DND-41 (cell line): ENCODE measurements around the gene PDE7B.

Source experiments
- ATAC-seq: fragments of 200-7000 bp; cut with Tn5 transposase; 3 replicates; pipeline ENCODE4 v1.9.1; 2021; ENCODE audit warnings: low read depth; ENCODE audit not compliant: insufficient read depth
- DNase-seq: peaks from one replicate; pipeline ENCODE4 v3.0.0-alpha.2; 2020
- H2AFZ ChIP-seq: 2 replicates; pipeline ENCODE4 v1.6.0; 2012; ENCODE audit warnings: low read depth, low read length
- H3K27ac ChIP-seq: 2 replicates; pipeline ENCODE4 v1.5.1; 2012; ENCODE audit warnings: low read length, inconsistent platforms
- H3K27me3 ChIP-seq: fragments of 200-600 bp; sonication (generic); 2 replicates; pipeline ENCODE4 v1.6.0; 2012; ENCODE audit warnings: low read length, mild to moderate bottlenecking, inconsistent platforms; ENCODE audit not compliant: insufficient read depth, poor library complexity
- H3K36me3 ChIP-seq: 2 replicates; pipeline ENCODE4 v1.5.1; 2012; ENCODE audit warnings: low read length, inconsistent platforms; ENCODE audit not compliant: insufficient read depth
- H3K4me1 ChIP-seq: 2 replicates; pipeline ENCODE4 v1.5.1; 2012; ENCODE audit warnings: mild to moderate bottlenecking, low read length; ENCODE audit not compliant: insufficient read depth
- H3K4me2 ChIP-seq: 2 replicates; pipeline ENCODE4 v1.6.0; 2012; ENCODE audit warnings: mild to moderate bottlenecking, moderate library complexity, low read length, inconsistent platforms; ENCODE audit not compliant: insufficient read depth
- H3K4me3 ChIP-seq, 2 experiments: fragments of 200-600 bp in 1 of 2; shearing (Covaris generic) in 1 of 2; 2 replicates each; pipeline ENCODE4 v1.5.1; 2012 to 2016; ENCODE audit warnings: inconsistent platforms in 2 of 2, low read length in 2 of 2, mild to moderate bottlenecking in 2 of 2, low read depth in 1 of 2, moderate library complexity in 1 of 2
- H3K79me2 ChIP-seq: 2 replicates; pipeline ENCODE4 v1.6.0; 2012; ENCODE audit warnings: low read length, inconsistent platforms; ENCODE audit not compliant: insufficient read depth
- H3K9ac ChIP-seq: 2 replicates; pipeline ENCODE4 v1.6.0; 2012; ENCODE audit warnings: low read depth, mild to moderate bottlenecking, inconsistent platforms, low read length, moderate library complexity
- H3K9me3 ChIP-seq: 2 replicates; pipeline ENCODE4 v1.5.1; 2012; ENCODE audit warnings: low read length, moderate library complexity, mild to moderate bottlenecking, inconsistent platforms; ENCODE audit not compliant: insufficient read depth, severe bottlenecking
- H4K20me1 ChIP-seq: 2 replicates; pipeline ENCODE4 v1.6.0; 2012; ENCODE audit warnings: low read length; ENCODE audit not compliant: insufficient read depth
- EZH2 ChIP-seq: IDR thresholded peaks from 3 replicates; pipeline ENCODE4 v1.6.1; 2012; ENCODE audit warnings: borderline replicate concordance, low read depth, mild to moderate bottlenecking, moderate library complexity, low read length, inconsistent platforms; ENCODE audit not compliant: severe bottlenecking
- TF ChIP-seq, protein P1 (sequence below): IDR thresholded peaks from 2 replicates; pipeline ENCODE4 v1.5.1; 2012; ENCODE audit warnings: borderline replicate concordance, low read length, moderate library complexity, mild to moderate bottlenecking; ENCODE audit not compliant: poor library complexity, severe bottlenecking; ENCODE audit errors: extremely low read depth

The PDE7B gene

DNA sequence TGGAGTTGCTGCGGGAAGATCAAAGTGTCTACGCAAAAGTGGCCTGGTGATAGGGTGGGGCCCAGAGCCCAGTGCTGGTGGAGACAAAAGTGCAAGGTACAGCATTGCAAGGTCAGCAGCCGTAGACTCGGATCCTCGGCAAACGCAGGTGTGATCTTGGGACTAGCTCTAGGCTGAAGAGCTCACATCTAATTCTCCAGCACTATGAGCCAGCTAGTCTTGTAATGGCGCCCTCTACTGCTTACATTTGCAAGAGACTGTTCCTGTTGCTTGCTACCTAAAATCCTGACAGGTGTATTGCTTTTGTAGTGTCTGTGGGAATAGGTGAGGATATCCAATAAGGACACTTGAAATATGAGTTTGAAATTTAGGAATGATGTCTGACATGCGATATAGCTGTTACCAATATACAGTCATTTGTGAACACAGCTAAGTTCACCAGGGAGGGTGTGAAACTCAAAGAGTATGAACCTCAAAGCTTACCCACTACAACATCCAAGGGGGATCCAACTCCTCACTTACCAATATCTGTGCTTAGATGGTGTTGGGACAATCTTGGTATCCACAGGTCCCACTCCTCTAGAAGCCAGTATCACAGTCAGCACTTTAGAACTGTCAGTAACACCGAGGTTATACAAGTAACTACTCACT, 58.4 kb downstream of the PDE7B start:
- DNase-seq: peak; percentile 53
- Histone ChIP-seq H3K9me3 (no peaks in the 10 kb centered on the region), H3K4me2 (no peak overlapping the region), H3K9ac (no peak overlapping the region), H3K27ac (no peak overlapping the region), H2AFZ (no peak overlapping the region), H3K27me3 (peaks cover 6% of the 10 kb centered on the region), H4K20me1 (no peaks in the 10 kb centered on the region), H3K4me1 (no peaks in the 10 kb centered on the region; the same call in 1 of the 2 replicates), H3K36me3 (no peaks in the 10 kb centered on the region), H3K79me2 (no peaks in the 10 kb centered on the region), H3K4me3 (no peak overlapping the region)
- TF ChIP-seq, protein P1, sequence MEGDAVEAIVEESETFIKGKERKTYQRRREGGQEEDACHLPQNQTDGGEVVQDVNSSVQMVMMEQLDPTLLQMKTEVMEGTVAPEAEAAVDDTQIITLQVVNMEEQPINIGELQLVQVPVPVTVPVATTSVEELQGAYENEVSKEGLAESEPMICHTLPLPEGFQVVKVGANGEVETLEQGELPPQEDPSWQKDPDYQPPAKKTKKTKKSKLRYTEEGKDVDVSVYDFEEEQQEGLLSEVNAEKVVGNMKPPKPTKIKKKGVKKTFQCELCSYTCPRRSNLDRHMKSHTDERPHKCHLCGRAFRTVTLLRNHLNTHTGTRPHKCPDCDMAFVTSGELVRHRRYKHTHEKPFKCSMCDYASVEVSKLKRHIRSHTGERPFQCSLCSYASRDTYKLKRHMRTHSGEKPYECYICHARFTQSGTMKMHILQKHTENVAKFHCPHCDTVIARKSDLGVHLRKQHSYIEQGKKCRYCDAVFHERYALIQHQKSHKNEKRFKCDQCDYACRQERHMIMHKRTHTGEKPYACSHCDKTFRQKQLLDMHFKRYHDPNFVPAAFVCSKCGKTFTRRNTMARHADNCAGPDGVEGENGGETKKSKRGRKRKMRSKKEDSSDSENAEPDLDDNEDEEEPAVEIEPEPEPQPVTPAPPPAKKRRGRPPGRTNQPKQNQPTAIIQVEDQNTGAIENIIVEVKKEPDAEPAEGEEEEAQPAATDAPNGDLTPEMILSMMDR: peak; percentile 87
- TF ChIP-seq EZH2: no peak
- peak; percentile 92 for ATAC-seq

DNA sequence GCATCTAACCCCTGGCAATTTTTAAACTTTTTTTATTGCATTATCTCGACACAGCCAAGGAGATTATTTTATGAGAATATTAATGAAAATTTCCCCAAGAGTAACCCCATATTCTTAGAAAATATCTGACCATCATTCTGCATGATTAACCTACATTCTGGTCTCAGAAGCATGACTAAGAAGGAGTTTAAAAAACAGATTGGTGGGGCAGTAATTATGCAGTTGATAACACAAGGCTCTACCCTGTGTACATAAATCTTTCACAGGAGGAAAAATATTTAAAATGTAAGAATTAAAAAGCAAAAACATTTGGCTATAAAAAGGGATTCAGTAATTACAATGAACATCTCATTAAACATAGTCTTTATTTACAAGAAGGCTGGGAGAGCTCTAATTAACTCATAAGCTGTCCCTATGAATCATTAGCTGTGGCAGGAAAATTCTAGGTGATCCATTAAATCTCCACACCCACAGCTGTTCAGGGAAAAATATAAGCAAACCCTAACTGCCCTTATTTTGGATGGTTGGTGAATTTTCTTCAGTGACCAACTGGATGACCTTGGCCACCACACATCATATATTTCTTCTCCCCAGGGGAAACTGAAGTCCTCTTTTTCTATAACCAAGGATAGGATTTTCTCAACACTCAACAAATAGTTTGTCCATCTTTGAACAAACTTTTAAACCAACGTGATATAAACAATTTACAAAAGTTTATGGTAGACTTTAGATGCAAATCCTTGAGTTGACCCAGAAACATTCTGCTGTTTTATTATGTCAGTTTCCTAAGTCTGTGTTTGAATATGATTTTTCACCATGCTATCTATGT, 59.5 kb downstream of the PDE7B start:
- no peak for DNase-seq
- Histone ChIP-seq H2AFZ (no peak overlapping the region), H3K36me3 (no peaks in the 10 kb centered on the region), H3K4me3 (no peak overlapping the region), H3K9ac (no peak overlapping the region), H3K79me2 (no peaks in the 10 kb centered on the region), H3K4me2 (no peak overlapping the region), H3K27me3 (peaks cover 4% of the 10 kb centered on the region), H3K4me1 (no peaks in the 10 kb centered on the region; the same call in 1 of the 2 replicates), H3K27ac (no peak overlapping the region), H4K20me1 (no peaks in the 10 kb centered on the region), H3K9me3 (no peaks in the 10 kb centered on the region)
- ATAC-seq: no peak
- TF ChIP-seq, protein P1: no peak
- TF ChIP-seq EZH2: no peak

DNA sequence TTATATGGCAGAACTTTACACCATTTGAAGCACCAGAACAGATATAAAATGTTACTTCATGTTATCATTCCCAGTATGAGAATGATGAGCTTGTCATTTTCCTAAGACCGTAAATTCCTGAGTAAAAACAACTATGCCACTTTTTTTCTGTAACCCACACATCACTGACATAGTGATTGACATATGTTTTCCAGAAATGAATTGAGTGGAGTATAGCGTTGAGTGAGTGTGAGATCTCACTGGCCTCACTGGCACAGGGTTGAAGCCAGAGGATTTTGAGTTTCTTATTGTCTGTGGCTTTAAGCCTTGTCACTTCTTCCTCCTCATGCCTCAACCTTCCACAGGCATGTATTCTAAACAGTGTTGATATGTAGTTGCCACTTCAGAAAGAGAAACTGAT, 62.3 kb downstream of the PDE7B start:
- Histone ChIP-seq H3K4me2 (no peak overlapping the region), H3K4me3 (no peak overlapping the region), H2AFZ (no peak overlapping the region), H3K4me1 (no peaks in the 10 kb centered on the region; the same call in 1 of the 2 replicates), H3K79me2 (no peaks in the 10 kb centered on the region), H3K9ac (no peak overlapping the region), H3K27ac (no peak overlapping the region), H3K9me3 (no peaks in the 10 kb centered on the region), H3K27me3 (peaks cover 5% of the 10 kb centered on the region), H3K36me3 (no peaks in the 10 kb centered on the region), H4K20me1 (no peaks in the 10 kb centered on the region)
- DNase-seq: no peak
- TF ChIP-seq, protein P1: no peak
- no peak for TF ChIP-seq EZH2
- no peak for ATAC-seq
